Common myeloid progenitor, CD34-positive (primary cell): ENCODE data around the gene ZNF276.

Experiments used
- CTCF ChIA-PET: fragments of 350-600 bp; sonication (Branson Sonifier 250); formaldehyde crosslinking; loops from one replicate; lab custom pipeline; 2021; ENCODE audit warnings: antibody characterized with exemption; lab: Charles Lee
- POLR2A ChIA-PET: fragments of 350-600 bp; sonication (Branson Sonifier 250); formaldehyde crosslinking; loops from one replicate; lab custom pipeline; 2021; ENCODE audit warnings: antibody characterized with exemption; lab: Charles Lee
- DNase-seq, 3 donors: peaks; one replicate each; pipeline versions ENCODE4 v3.0.0 to v3.0.0-alpha.2; 2013
- H3K27ac ChIP-seq, 2 experiments: 1 replicate in 1 of 2; 2 replicates in 1 of 2; pipeline ENCODE4 v1.7.0; 2013; ENCODE audit warnings: inconsistent platforms in 2 of 2, low read length in 2 of 2, mild to moderate bottlenecking in 2 of 2, low read depth in 1 of 2, moderate library complexity in 1 of 2; ENCODE audit not compliant: severe bottlenecking in 2 of 2, insufficient read depth in 1 of 2, poor library complexity in 1 of 2
- H3K27me3 ChIP-seq, 5 experiments: replicated peaks in 2 of 5; 1 replicate in 3 of 5; 2 replicates in 2 of 5; pipeline versions ENCODE4 v1.6.1 to v1.7.0; 2013; ENCODE audit warnings: low read length in 4 of 5, mild to moderate bottlenecking in 2 of 5, moderate library complexity in 2 of 5, inconsistent platforms in 1 of 5; ENCODE audit not compliant: insufficient read depth in 5 of 5, control insufficient read depth in 4 of 5
- H3K36me3 ChIP-seq, 4 experiments: 1 replicate in 2 of 4; 2 replicates in 2 of 4; pipeline versions ENCODE4 v1.6.1 to v1.7.0; 2013; ENCODE audit warnings: low read length in 3 of 4, control low read depth in 1 of 4, mild to moderate bottlenecking in 1 of 4; ENCODE audit not compliant: control insufficient read depth in 4 of 4, insufficient read depth in 4 of 4
- H3K4me1 ChIP-seq, 4 experiments: 1 replicate in 3 of 4; 2 replicates in 1 of 4; pipeline versions ENCODE4 v1.6.1 to v1.7.1; 2013; ENCODE audit warnings: low read length in 3 of 4, mild to moderate bottlenecking in 3 of 4, control low read depth in 1 of 4, inconsistent platforms in 1 of 4, moderate library complexity in 1 of 4; ENCODE audit not compliant: control insufficient read depth in 4 of 4, insufficient read depth in 4 of 4; ENCODE audit errors: control extremely low read depth in 1 of 4
- H3K4me3 ChIP-seq, 7 experiments: 1 replicate in 4 of 7; 2 replicates in 3 of 7; pipeline versions ENCODE4 v1.5.1 to v1.7.0; 2013; ENCODE audit warnings: mild to moderate bottlenecking in 7 of 7, low read length in 6 of 7, moderate library complexity in 6 of 7, inconsistent platforms in 2 of 7, low read depth in 2 of 7, control low read depth in 1 of 7; ENCODE audit not compliant: insufficient read depth in 4 of 7, control insufficient read depth in 1 of 7; ENCODE audit errors: extremely low read depth in 1 of 7
- H3K9me3 ChIP-seq, 5 experiments: 1 replicate in 4 of 5; 2 replicates in 1 of 5; pipeline versions ENCODE4 v1.6.1 to v1.7.1; 2013; ENCODE audit warnings: low read length in 4 of 5, mild to moderate bottlenecking in 2 of 5, inconsistent platforms in 1 of 5, low read depth in 1 of 5, moderate library complexity in 1 of 5; ENCODE audit not compliant: control insufficient read depth in 4 of 5, insufficient read depth in 2 of 5; ENCODE audit errors: control extremely low read depth in 1 of 5
- WGBS: methylation state at CpG from one replicate; pipeline ENCODE4 v1.1.5; 2013; ENCODE audit not compliant: insufficient coverage; 5-methylcytosine and 5-hydroxymethylcytosine counted together

The ZNF276 gene

DNA sequence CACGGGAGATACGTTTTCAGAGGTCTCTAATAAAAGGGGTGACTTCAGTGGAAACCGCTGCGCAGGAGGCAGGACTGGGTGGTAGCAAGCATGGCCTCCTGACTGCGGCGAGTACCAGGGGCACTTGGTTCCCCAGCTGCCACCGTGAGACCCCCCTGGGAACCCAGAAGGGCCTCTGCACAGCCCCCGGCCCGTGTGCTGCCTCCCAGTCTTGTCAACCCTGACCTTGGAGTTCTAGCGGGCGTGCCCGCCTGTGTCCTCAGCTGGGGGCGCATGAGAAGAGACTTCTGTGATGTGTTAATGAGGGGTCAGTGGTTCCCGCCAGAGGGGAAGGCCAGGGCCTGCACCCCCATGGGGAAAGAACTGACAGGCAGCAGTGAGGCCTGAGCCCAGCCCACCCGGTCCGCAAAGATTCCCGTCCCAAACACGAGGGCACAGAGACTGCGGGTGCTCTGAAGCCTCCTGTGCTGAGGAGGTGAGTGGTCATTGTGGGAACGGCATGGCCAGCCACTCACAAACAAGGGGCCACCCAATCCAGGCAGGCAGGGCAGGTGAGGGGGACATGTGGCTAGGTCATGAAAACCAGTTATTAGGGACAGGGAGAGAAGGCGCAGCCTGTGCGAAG is 9.4 kb downstream of the ZNF276 start:
- peaks cover 11 to 92% (median 70%) of the 10 kb centered on the region in 4 experiments for H3K36me3 ChIP-seq
- no peak for DNase-seq
- no peaks in the 10 kb centered on the region for H3K27me3 ChIP-seq
- 97% methylated on average over 13 of the region's 22 CpGs for WGBS
- no peak overlapping the region for H3K4me3 ChIP-seq
- no peaks in the 10 kb centered on the region for H3K4me1 ChIP-seq
- ChIA-PET CTCF (interaction anchor here (1.3 kb wide), 1 partner anchor 25 kb away, joined by 5 read pairs; no protein-coding TSS in a partner anchor), POLR2A (interaction anchor here (1.3 kb wide), 1 partner anchor 8 kb away, joined by 3 read pairs; no protein-coding TSS in a partner anchor)
- no peak overlapping the region for H3K27ac ChIP-seq
- H3K9me3 ChIP-seq, result no peaks in the 10 kb centered on the region

DNA sequence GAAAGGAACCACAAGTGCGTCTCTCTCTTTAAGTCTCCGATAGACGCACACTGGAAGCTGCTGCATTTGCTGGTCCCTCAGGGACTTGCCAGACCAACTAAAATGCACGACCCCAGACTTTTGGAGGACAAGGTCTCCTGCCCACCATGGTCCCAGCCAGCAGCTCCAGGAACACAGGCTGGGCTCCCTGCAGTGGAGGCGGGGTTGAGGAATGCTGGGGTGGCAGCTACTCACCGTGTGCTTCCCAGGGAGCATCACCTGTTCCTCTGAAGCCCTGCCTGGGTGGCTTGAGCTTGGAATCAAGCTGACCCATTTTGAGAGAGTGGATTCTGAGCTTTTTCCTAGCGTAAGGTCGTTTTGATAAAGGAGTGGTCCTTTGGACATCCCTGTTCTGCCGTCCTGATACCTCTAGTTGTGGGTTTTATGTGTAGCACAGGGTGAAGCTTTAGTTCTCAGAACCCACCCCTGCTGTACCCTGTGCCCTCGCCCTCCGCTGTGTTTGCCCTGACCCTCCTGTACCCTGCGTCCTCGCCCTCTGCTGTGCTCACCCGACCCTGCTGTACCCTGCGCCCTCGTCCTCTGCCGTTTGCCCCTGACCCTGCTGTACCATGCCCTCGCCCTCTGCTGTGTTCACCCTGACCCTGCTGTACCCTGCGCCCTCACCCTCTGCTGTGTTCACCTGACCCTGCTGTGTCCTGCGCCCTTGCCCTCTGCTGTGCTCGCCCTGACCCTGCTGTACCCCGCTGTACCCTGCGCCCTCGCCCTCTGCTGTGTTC is 11.0 kb downstream of the ZNF276 start:
- no peaks in the 10 kb centered on the region for H3K4me1 ChIP-seq
- peaks cover 11 to 94% (median 73%) of the 10 kb centered on the region in 4 experiments for H3K36me3 ChIP-seq
- no peak overlapping the region for H3K4me3 ChIP-seq
- POLR2A ChIA-PET, result interaction anchor here (1.8 kb wide), 1 partner anchor 10 kb away, joined by 7 read pairs; no protein-coding TSS in a partner anchor
- no peak for DNase-seq
- H3K9me3 ChIP-seq, result no peaks in the 10 kb centered on the region
- no peak overlapping the region for H3K27ac ChIP-seq
- WGBS, result 94% methylated on average over 24 of the region's 24 CpGs
- H3K27me3 ChIP-seq, result no peaks in the 10 kb centered on the region
- CTCF ChIA-PET, result interaction anchor here (2.0 to 2.4 kb wide), 2 partner anchors 8 to 26 kb away, joined by 4 to 7 read pairs; no protein-coding TSS in a partner anchor

DNA sequence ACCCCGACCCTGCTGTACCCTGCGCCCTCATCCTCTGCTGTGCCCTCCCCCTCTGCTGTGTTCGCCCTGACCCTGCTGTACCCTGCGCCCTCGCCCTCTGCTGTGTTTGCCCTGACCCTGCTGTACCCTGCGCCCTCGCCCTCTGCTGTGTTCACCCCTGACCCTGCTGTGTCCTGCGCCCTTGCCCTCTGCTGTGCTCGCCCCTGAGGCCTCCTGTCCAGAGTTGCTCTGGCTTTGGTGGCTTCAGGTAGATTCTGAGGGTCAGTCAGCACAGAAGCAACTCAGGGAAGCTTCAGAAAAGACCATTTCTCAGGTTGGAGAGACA is 11.5 kb downstream of the ZNF276 start:
- Histone ChIP-seq H3K27me3 (no peaks in the 10 kb centered on the region), H3K27ac (no peak overlapping the region), H3K36me3 (peaks cover 9 to 94% (median 73%) of the 10 kb centered on the region in 4 experiments), H3K4me1 (no peaks in the 10 kb centered on the region), H3K9me3 (no peaks in the 10 kb centered on the region), H3K4me3 (no peak overlapping the region)
- ChIA-PET POLR2A (interaction anchor here (1.8 kb wide), 1 partner anchor 10 kb away, joined by 7 read pairs; no protein-coding TSS in a partner anchor), CTCF (interaction anchor here (2.0 to 2.4 kb wide), 2 partner anchors 9 to 26 kb away, joined by 4 to 7 read pairs; no protein-coding TSS in a partner anchor)
- no peak for DNase-seq
- WGBS, result 97% methylated on average over 9 of the region's 9 CpGs

DNA sequence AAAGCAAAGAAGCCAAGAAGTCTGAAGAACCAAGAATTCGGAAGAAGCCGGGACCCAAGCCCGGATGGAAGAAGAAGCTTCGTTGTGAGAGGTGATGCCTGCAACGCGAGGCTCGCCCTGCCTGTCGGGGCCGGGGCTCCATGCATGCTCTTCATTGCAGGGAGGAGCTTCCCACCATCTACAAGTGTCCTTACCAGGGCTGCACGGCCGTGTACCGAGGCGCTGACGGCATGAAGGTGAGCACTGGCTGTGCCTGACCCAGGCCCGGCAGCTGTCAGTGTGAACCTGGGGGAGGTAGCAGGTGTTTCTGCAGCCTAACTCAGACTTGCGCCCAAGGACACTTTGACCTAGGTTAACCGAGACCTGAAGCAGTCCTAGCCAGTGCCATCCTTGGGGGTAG is 12.0 kb downstream of the ZNF276 start:
- POLR2A ChIA-PET, result interaction anchor here (1.8 kb wide), 1 partner anchor 11 kb away, joined by 7 read pairs; no protein-coding TSS in a partner anchor
- CTCF ChIA-PET, result interaction anchor here (2.0 to 2.4 kb wide), 2 partner anchors 9 to 27 kb away, joined by 4 to 7 read pairs; no protein-coding TSS in a partner anchor
- DNase-seq, result no peak

DNA sequence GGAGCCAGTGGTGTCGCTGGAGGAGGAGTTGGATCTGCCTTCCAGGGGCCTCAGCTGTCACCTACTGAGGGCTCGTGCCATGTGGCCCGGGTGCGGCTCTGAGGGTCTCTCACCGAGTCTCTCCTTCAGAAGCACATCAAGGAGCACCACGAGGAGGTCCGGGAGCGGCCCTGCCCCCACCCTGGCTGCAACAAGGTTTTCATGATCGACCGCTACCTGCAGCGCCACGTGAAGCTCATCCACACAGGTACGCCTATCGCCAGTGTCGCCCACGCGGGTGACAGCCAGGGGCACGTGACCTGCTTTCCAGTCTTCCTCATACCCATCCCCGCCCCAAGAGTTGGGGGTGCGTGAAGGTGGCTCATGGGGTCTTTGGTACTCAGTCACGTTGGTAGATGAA is 12.5 kb downstream of the ZNF276 start:
- Histone ChIP-seq H3K4me1 (no peaks in the 10 kb centered on the region), H3K36me3 (peaks cover 12 to 99% (median 77%) of the 10 kb centered on the region in 4 experiments), H3K9me3 (no peaks in the 10 kb centered on the region), H3K4me3 (no peak overlapping the region), H3K27ac (no peak overlapping the region), H3K27me3 (no peaks in the 10 kb centered on the region)
- CTCF ChIA-PET, result interaction anchor here (2.4 kb wide), 1 partner anchor 27 kb away, joined by 7 read pairs; no protein-coding TSS in a partner anchor
- 90% methylated on average over 21 of the region's 21 CpGs for WGBS
- no peak for DNase-seq
- POLR2A ChIA-PET, result no interaction called here

More for the DNA sequence above, 12.0 kb downstream of the ZNF276 start:
- H3K27ac ChIP-seq, result no peak overlapping the region
- H3K4me3 ChIP-seq, result no peak overlapping the region
- H3K36me3 ChIP-seq, result peaks cover 9 to 97% (median 75%) of the 10 kb centered on the region in 4 experiments
- no peaks in the 10 kb centered on the region for H3K9me3 ChIP-seq
- no peaks in the 10 kb centered on the region for H3K27me3 ChIP-seq
- no peaks in the 10 kb centered on the region for H3K4me1 ChIP-seq
- 97% methylated on average over 15 of the region's 17 CpGs for WGBS

DNA sequence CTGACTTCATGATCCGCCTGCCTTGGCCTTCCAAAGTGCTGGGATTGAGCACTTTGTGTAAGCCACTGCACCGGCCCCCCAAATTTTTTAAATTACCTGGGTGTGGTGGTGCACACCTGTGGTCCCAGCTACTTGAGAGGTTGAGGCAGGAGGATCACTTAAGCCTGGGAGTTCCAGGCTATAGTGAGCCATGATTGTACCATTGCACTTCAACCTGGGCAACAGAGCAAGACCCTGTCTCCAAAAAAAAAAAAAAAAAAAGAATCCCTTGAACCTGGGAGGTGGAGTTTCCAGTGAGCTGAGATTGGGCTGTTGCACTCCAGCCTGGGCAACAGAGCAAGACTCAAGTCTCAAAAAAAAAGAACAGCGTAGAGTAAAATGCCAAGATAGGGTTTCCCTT is 15.2 kb downstream of the ZNF276 start:
- Histone ChIP-seq H3K36me3 (peaks cover 12 to 97% (median 77%) of the 10 kb centered on the region in 4 experiments), H3K4me1 (no peaks in the 10 kb centered on the region), H3K27ac (no peak overlapping the region), H3K27me3 (no peaks in the 10 kb centered on the region), H3K9me3 (no peaks in the 10 kb centered on the region), H3K4me3 (no peak overlapping the region)
- POLR2A ChIA-PET, result interaction anchor here (1.3 kb wide), 1 partner anchor 14 kb away, joined by 6 read pairs; no protein-coding TSS in a partner anchor
- CTCF ChIA-PET, result interaction anchor here (0.7 to 1.1 kb wide), 2 partner anchors 13 to 973 kb away, joined by 3 to 5 read pairs; no protein-coding TSS in a partner anchor
- WGBS, result 100% methylated on average over 2 of the region's 3 CpGs
- DNase-seq, result no peak
